Body of pancreas (tissue), 4 donors: ENCODE measurements around the gene PPP2R5C.

ENCODE experiments used
- CTCF ChIP-seq, 7 experiments: fragments of 450-650 bp in 4 of 7; fragments of 200-600 bp in 3 of 7; sonication (generic) in 3 of 7; IDR thresholded peaks; one replicate each; pipeline ENCODE4 v1.5.1; 2016 to 2019; ENCODE audit warnings: antibody characterized with exemption in 7 of 7
- POLR2A ChIP-seq, 3 donors: fragments of 450-650 bp; IDR thresholded peaks; one replicate each; pipeline ENCODE4 v1.6.1; 2016; ENCODE audit warnings: antibody characterized with exemption in 3 of 3, mild to moderate bottlenecking in 2 of 3

DNA sequence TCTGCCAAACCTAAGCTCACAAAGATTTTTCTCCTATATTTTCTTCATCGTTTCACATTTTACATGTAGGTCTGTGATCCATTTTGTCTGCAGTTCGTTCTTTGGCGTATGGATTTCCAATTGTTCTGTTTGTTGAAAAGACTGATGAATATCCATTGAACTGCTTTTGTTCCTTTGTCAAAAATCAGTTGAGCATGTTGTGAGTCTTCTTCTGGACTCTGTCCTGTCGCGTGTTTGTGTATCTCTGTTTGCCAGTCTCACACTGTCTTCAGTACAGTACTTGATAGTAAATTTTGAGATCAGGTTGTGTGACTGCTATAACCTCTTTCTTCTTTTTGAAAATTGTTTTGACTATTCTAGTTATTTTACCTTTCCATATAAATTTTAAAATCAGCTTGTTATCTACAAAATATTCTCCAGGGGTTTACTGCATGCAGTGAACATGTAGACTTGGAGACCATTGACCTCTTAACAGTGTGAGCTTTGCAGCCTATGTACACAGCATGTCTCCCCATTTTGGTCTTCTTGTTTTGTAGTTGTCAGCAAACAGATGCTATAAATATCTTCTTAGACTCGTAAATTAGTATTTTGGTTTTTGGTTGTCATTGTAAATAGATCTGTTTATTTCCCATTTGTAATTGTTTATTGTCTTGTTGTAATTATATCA is 108.9 kb downstream of the PPP2R5C start:
- TF ChIP-seq POLR2A (IDR thresholded peaks at IDR 0.05) (no peak), CTCF (IDR thresholded peaks at IDR 0.05) (no peak)
